HG02938 (cell line): ENCODE results near the gene GPR15.
"Not testable (repeated sequence)": the region's sequence is repeated elsewhere in the genome, so short reads cannot be mapped to it uniquely, and the experiment has no call there.

Experiments used
- ATAC-seq: cut with Tn5 transposase; IDR thresholded peaks from one replicate; pipeline ENCODE4 v1.9.1; 2021; ENCODE audit warnings: mild to moderate bottlenecking, moderate library complexity; ENCODE audit not compliant: unreplicated experiment

GPR15 gene

DNA sequence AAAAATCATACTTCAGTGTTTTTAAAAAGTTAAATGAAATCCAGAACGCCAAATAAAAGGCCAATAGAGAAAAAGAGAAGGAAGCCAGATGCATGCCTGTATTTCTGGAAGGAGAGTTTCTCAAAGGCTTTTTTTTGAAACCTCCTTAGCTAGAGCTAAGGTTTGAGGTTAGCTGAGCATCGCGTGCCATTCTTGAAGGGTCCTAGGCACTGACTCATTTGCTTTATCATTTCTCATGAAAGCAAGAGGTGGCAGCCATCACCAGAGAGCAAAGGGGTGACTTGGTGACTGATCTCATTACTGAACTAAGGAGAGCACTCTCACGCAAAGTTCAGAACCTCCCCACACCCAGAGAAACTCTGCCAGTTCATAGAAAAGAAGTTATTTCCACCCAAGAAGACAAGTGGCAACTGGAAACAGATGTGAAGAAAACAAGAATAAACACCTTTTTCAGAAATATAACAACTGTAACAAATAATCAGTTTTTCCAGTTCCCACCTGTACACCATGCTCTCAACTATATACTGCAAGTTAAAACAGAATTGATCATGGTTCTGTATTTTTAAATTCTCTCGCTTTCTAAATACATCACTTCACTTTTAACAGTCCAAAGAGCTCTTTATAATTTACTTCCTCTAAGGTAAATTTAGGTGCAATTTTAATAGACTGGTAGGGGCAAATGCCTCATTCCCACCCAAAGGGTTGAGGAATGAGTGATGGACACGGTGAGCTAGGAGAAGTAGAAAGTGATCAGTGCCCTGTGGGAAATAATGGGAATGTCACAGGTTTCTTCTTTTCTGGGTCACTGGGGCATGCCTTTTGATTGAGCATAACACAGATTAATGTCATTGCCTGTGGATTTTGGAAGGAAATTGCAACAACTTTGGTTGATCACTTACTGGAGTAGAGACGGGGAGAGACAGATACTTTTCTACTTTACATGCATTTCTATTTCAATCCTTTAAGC lies 24.7 kb downstream of the GPR15 start:
- peak; percentile 78 for ATAC-seq

- ATAC-seq: no peak
These were observed 25.7 kb downstream of the GPR15 start for GRCh38 chr3:98557324-98558010.

DNA sequence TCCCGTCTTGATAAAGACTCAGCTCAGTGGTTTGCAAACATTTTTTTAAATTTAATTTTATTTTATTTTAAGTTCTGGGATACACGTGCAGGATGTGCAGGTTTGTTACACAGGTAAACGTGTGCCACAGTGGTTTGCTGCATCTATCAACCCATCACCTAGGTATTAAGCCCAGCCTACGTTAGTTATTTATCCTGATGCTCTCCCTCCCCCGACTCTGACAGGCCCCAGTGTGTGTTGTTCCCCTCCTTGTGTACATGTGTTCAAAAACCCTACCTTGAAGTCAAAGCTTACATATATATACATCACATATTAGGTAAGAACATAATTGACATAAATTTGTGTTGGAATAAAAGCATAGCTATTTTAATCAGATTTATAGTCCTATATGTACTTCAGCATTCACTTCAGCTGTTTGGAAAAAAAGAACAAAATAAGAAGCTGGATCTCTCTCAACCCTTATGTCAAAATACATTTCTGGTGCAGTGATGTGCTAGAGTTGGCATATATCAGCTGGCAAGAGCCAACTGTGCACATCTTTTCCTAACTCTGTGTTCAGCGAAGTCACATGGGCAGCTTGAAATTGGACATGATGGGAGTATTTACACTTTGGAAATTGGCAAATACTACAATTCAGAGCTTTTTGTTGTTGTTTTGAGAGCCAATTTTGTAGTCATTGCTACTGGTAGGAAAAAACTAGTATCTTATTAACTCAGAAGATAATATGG lies 26.5 kb downstream of the GPR15 start:
- no peak for ATAC-seq

DNA sequence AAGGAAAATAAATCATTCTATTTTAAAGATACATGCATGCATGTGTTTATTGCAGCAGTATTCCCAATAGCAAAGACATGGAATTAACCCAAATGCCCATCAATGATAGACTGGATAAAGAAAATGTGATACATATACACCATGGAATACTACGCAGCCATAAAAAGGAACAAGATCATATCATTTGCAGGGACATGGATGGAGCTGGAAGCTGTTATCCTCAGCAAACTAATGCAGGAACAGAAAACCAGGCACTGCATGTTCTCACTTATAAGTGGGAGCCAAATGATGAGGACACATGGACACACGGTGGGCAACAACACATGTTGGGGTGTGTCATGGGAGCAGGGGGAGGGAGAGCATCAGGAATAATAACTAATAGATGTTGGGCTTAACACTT lies 28.0 kb downstream of the GPR15 start:
- not testable (repeated sequence) for ATAC-seq

- no peak for ATAC-seq
These were observed 29.1 kb downstream of the GPR15 start for GRCh38 chr3:98560911-98561310.

DNA sequence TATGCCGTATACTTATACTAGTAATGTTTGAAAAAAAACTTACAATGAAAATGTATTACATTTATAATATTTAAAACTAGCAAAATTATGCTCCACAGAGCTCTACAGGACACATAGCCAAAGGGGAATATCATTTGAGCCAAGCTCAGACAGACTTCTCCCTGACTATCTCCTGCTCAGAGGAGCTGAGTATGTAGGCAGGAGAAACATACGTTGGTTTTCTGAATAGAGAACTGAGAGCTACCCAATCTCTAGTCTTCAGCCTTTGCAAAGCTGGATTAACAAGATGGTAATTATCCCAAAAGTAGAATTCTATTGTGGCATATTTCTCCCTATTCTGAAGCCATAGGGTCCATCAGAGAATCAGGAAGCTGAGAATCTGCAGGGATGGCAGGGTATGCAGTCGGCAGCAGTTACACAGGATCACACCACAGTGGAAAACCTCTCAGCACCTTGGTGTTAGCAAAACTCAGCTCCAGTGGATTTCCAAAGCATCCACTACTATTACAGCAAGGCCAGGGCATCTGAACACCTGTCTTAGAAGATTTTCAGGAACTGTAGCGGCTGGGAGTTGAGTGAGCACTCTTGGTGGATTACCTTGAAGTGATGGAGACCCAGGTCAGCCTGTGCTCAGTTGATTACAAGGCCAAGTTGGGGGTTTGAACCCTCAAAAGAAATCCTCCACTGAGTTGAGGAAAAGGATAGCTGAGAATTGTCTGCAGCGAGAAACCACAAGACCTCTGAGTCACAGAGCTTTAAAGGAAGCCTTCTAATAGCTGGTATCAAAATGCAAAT lies 30.1 kb downstream of the GPR15 start:
- ATAC-seq: no peak

DNA sequence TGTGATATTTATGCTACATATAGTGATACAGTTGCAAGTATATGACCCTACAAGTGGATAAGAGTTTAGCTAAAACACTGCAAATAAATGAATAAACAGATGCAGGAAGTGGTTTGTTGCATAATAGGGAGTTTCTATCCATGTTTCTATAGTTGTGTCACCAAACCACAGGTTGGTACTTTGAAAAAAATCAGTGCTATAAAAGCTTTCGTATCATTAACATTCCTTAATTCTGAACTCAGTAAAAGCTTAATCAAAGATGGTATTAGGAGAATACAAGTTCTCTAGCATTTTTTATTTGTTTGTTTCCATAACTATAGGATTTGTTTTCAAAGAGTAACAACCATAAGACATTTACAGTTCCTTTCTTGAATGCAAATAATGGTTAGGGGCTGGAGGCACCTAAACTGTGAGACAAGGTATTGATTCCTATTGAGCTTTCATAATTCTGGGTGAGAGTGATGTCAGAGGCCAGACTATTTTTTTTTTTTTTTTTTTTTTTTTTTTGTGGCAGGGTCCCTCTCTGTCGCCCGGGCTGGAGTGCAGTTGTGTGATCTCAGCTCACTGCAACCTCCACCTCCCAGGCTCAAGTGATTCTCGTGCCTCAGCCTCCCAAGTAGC lies 32.0 kb downstream of the GPR15 start:
- ATAC-seq: peak; percentile 60

DNA sequence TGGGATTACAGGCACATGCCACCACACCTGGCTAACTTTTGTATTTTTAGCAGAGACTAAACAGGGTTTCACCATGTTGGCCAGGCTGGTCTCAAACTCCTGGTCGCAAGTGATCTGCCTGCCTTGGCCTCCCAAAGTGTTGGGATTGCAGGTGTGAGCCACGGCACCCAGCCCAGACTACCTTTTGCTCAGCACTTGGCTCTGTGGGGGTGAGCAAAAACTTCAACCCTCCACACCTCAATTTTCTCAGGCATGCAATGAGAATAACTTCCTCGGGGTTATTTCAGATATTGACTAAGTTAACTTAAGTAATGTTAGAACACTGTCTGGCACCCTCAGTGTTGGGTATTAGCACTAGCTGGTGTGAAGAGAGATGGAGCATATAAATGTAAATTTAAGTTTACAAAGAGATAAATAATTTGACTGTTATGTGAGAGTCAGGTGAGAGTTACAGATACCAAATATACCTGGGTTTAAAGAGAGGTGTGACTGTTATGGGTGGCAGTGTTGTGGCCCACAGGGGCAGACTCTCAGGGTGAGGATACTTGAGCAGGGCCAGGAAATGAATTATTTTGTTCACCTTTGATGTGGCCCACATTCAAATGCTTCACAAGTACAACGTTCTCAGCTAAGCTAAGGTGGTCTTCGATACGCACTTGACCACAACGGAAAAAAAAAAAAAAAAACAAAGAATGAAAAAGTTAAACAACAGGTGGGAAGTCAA lies 32.7 kb downstream of the GPR15 start:
- ATAC-seq: peak; percentile 0

GRCh38 chr3:98565237-98565643 lies 33.5 kb downstream of the GPR15 start:
- peak; percentile 17 for ATAC-seq

- no peak for ATAC-seq
These were observed 34.1 kb downstream of the GPR15 start for GRCh38 chr3:98565843-98566242.

DNA sequence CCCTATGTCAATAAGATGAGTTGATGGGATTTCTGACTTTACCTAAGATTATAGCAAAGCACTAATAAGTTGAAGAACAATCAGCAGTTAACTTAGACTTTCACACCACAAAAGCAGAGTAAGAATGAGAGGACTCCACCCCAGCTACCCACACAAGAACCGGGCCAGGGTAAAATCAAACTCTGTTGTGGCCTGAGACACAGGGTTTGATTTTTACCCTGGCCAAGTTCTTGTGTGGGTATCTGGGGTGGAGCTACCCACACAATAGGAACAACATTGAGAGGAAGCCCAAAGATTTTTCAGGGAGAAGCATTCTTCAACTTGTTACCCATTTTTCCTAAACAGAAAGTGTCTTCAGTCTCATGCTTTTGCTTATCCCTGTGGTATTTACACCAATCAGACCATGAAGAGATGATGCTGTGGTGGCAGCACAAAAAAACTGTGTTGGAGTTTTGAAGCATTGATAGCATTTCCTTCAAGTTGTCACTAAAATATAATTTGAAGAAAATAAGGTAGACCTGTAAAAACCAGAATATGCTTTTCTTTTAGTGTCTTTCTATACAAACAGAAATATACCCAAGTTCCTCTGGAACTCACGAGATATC lies 36.0 kb downstream of the GPR15 start:
- ATAC-seq: peak; percentile 24

- ATAC-seq: no peak
These were observed 36.6 kb downstream of the GPR15 start for GRCh38 chr3:98568402-98568801.

- ATAC-seq: peak; percentile 50
These were observed 41.5 kb downstream of the GPR15 start for GRCh38 chr3:98573181-98573728.

DNA sequence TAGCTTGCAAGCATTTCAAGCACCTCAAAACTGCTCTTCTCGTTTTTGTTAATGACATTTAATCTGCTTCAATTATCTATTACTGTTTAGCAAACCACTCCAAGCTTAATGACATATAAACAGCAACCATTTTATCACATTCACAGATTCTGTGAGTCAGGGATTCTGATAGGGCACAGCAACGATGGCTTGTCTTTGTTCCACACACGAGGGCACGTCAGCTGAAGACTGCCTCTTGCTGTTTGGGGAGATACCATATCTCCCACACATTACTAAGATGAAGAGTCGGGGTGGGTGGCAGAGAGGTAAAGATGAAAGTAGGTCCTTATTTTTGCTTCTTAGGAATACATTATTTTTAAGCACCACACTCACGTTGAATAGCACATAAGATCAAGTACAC lies 42.4 kb downstream of the GPR15 start:
- ATAC-seq: no peak

- ATAC-seq: no peak
These were observed 45.6 kb downstream of the GPR15 start for GRCh38 chr3:98577178-98577895.

DNA sequence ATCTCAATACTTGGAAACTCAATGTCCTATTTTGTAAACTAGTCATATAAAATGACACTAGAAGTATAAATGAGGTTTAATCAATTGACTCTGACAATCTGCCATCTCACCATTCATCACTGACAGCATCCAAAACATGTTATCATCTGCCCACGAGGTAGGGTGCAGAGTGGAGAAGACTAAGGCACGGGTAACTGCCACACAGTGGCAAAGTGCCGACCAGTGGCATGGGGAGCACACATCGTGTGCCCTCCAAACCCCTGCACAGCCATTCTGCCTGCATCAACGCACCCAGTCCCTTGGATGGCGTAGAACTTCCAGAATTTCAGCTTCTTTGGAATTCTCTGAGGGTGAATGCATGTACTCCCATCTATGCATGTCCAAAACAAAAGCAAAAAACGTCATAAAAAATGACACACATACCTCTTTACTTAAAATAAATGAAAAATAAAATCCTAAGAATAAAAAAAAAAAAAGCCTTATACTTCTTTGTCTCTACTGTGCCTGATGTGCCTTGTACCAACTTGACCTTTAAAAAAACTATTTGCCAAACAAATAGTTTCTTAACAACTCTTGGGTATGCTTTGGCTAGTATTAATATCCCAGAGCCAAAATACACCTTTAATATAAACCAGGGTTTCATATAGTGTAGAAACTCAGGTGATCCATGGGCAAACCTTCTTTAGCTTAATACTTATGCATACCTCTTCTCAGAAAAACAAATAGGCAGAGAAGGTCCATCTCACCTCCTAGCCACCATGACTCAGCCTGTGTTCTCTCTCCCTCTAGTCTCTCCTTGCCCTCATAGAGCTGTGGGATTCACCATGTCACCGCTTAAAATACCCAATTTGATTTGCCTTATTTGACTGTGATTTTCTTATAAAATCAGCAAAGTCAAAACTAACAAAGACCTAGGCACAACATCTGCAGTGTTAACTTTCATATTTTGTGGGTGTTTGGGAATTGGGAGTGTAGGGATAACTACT lies 48.9 kb downstream of the GPR15 start:
- no peak for ATAC-seq

DNA sequence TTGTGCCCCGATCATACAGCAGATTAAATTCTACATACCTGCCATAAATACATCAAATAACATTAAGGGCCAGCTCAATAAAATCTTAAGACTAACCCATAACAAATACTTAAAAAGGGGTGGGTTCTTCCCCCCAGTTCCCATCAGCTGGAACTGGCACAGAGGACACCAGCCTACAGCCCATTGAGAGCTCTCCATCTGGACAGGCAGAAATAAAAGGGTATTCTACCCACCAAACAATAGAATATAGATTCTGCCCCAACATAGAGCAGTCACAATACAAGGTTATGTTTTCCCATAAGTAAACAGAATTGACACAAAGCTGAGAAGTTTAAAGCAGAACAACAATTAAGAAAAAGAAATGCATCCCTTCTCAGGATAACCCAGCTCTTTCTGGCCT lies 49.7 kb downstream of the GPR15 start:
- ATAC-seq: no peak
